Stimulated activated memory B cell treated with anti-CD40 and anti-IgM and Interleukin-4, amounts not matched to agents 10 μg/mL and 1 μg/mL and 100 μg/mL, for 72 hours (primary cell): ENCODE results near the gene NDUFB6.
"Not testable (repeated sequence)": the region's sequence is repeated elsewhere in the genome, so short reads cannot be mapped to it uniquely, and the experiment has no call there.

ENCODE experiments used
- ATAC-seq: fragments of 150-1000 bp; cut with Tn5 transposase; 2 replicates; pipeline ENCODE4 v1.10.0; 2021
- H3K27ac Mint-ChIP-seq: one replicate; pipeline ENCODE4 v1.8.0; 2022; ENCODE audit warnings: mild to moderate bottlenecking, mixed read lengths
- H3K27me3 Mint-ChIP-seq: one replicate; pipeline ENCODE4 v1.8.0; 2022; ENCODE audit warnings: mixed read lengths
- H3K36me3 Mint-ChIP-seq: one replicate; pipeline ENCODE4 v1.8.0; 2022; ENCODE audit warnings: mixed read lengths
- H3K4me1 Mint-ChIP-seq: one replicate; pipeline ENCODE4 v1.8.0; 2022; ENCODE audit warnings: mixed read lengths
- H3K4me3 Mint-ChIP-seq: one replicate; pipeline ENCODE4 v1.8.0; 2022; ENCODE audit warnings: mild to moderate bottlenecking, moderate library complexity, mixed read lengths
- H3K9me3 Mint-ChIP-seq: one replicate; pipeline ENCODE4 v1.8.0; 2022; ENCODE audit warnings: mixed read lengths

Gene NDUFB6

DNA sequence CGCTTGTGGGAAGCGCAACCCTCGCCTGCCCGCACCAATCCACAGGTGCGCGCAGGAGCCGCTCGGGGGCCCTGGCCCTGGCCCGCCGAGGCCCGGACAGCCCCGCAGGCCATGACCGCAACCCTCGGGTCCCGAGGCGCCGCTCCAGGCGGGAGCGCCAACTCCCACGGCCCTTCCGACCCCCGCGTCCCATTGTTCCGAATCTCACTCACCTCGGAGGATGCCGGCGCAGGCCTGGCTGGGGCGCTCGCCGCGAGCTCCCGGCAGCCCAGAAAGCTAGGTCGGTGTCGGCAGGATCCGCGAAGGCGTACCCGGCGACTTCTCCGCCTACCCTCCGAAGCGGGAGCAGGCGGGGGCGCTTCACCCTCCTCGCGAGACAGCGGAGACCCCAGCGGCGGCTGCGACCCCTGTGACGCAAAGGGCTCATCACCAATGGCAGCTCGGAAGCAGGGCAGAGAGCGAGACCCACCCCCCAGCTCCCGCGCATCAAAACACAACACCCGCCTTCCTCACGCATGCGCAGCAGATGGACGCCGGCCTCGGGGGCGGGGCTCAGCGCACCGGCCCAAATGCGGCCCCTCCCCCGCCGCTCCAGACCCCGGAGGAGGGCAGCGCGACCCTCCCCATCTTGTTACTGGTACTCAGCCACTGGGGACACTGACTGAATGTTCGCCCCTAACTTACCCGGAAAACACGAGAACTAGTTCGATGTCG is 22.2 kb downstream of the NDUFB6 start:
- H3K4me3 Mint-ChIP-seq = peak overlapping the region; percentile 94
- ATAC-seq = peak; percentile 89
- H3K27ac Mint-ChIP-seq = peak overlapping the region; percentile 98
- H3K36me3 Mint-ChIP-seq = peaks cover 6% of the 10 kb centered on the region
- H3K4me1 Mint-ChIP-seq = peaks cover 36% of the 10 kb centered on the region
- no peaks in the 10 kb centered on the region for H3K9me3 Mint-ChIP-seq
- H3K27me3 Mint-ChIP-seq = no peaks in the 10 kb centered on the region

DNA sequence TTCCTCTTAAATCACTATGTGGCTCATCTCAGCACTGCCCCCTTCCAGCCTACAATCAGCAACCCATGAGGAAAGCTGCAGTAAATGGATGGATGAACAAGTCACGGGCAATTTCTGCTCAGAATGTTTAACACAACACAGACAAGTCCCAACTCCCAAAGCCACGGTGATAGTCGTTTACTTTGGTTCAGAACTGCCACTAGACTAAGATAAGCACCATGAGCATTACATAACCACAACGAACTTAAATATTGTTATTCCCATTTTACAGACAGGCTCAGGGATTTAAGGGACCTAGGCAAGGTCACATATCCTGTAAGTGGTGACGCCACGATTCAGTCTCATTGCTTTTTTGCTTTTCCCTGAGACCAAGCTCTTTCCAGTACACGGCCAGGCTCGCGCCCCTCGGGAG is 22.8 kb downstream of the NDUFB6 start:
- Mint-ChIP-seq H3K27me3 (no peaks in the 10 kb centered on the region), H3K4me1 (peaks cover 36% of the 10 kb centered on the region)

DNA sequence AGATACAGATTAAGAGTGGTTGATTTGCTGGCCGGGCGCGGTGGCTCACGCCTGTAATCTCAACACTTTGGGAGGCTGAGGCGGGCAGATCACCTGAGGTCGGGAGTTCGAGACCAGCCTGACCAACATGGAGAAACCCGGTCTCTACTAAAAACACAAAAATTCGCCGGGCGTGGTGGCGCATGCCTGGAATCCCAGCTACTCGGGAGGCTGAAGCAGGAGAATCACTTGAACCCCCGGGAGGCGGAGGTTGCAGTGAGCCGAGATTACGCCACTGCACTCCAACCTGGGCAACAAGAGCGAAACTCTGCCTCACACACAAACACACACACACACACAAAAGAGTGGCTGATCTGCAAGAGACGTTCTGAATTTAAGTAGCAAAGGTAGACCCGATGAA is 24.7 kb downstream of the NDUFB6 start:
- H3K27me3 Mint-ChIP-seq, H3K9me3 Mint-ChIP-seq, ATAC-seq, H3K4me3 Mint-ChIP-seq, H3K27ac Mint-ChIP-seq: not testable (repeated sequence)
- Mint-ChIP-seq H3K36me3 (peaks cover 15% of the 10 kb centered on the region), H3K4me1 (peaks cover 36% of the 10 kb centered on the region)

More for the DNA sequence above, 22.8 kb downstream of the NDUFB6 start:
- H3K4me3 Mint-ChIP-seq = peak overlapping the region; percentile 94
- ATAC-seq = no peak
- H3K9me3 Mint-ChIP-seq = no peaks in the 10 kb centered on the region
- H3K36me3 Mint-ChIP-seq = peaks cover 6% of the 10 kb centered on the region
- H3K27ac Mint-ChIP-seq = peak overlapping the region; percentile 98

DNA sequence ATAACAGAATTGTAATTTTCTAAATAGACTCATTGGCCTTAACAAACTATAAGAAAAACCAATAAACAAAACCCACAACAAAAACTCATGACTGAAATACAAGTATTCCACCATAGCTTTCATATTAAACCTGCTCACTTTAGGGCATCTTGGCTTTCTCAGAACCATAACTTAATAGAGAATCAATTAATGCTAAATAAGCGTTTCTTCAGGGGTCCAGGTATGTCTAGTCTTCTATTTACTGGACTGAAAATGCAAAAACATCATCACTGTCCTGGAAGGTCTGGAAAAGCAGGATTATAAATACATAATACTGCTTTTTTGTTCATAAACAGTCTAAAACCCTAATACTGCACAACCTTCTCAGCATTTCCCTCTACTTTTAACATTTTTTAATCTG is 27.1 kb downstream of the NDUFB6 start:
- Mint-ChIP-seq H3K4me3 (no peak overlapping the region), H3K9me3 (no peaks in the 10 kb centered on the region), H3K27me3 (no peaks in the 10 kb centered on the region), H3K36me3 (peaks cover 33% of the 10 kb centered on the region), H3K4me1 (peaks cover 29% of the 10 kb centered on the region), H3K27ac (no peak overlapping the region)
- no peak for ATAC-seq

DNA sequence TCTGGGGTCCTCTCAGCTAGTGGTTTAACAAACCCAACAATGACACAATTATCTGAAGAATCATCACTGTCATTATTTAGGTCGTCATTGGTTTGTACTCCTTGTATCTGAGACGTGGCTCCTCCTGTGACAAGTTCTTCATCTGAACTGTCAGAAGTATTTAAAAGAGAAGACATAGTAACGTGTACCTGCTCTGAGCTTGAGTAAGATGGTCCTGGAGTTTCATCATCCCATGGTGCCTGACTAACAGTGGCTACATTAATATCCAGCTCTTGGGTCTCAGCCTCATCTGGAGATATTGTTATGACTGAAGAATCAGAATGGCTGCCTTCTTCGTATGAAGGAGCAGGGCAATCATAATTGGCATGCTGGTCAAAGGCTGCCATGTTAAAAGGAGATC is 29.9 kb downstream of the NDUFB6 start:
- Mint-ChIP-seq H3K36me3 (peaks cover 27% of the 10 kb centered on the region), H3K27me3 (no peaks in the 10 kb centered on the region), H3K9me3 (no peaks in the 10 kb centered on the region), H3K27ac (no peak overlapping the region), H3K4me1 (peaks cover 7% of the 10 kb centered on the region), H3K4me3 (no peak overlapping the region)
- ATAC-seq = no peak

DNA sequence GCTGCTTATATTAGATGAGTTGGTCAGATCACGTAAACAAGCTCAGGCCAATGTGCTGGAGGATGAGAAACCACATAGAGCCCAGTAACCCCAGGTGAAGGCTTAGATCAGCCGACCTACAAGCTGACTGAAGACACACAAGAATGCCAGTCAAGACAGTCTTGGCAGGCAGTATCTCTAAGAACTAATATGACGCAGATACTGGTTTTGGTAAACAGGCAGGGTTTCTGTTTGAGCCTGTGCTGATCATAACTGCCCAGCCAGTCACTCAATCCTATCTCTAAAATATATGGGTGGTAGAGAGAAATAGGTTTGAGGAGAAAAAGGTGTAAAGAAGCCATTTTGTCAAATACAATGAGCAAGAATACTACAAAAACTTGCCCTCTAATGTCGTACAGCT is 39.1 kb downstream of the NDUFB6 start:
- ATAC-seq = no peak
- Mint-ChIP-seq H3K4me3 (no peak overlapping the region), H3K4me1 (no peaks in the 10 kb centered on the region), H3K27me3 (no peaks in the 10 kb centered on the region), H3K36me3 (peaks cover 48% of the 10 kb centered on the region), H3K9me3 (no peaks in the 10 kb centered on the region), H3K27ac (no peak overlapping the region)

DNA sequence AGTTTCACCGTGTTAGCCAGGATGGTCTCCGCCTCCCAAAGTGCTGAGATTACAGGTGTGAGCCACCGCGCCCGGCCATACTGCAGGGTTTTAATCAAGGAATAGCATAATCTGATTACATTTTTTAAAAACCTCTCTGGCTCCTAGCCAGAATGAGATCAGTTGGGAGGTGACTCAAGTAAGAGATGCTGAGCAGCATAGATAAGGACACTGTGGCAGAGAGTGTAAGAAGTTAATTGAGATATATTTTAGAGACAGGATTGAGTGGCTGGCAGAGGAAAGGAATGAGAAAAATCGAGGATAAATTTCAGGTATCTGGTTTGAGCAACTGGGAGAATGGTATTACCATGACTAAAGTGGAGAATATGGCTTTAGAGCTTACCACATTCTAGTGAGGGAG is 39.6 kb downstream of the NDUFB6 start:
- ATAC-seq = no peak
- H3K27ac Mint-ChIP-seq = no peak overlapping the region
- no peak overlapping the region for H3K4me3 Mint-ChIP-seq

DNA sequence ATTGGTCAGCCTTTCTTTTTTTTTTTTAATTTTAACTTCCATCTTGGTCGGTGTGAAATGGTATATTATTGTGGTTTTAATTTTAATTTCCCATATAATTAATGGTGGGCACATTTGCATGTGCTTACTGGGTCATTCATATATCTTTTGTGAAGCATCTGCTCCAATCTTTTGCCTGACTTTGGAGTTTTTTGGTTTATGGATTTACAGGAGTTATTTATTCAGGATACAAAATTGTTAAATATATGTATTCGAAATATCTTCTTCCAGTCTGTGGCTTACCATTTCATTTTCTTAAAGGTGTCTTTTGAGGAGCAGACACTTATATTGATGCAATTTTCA is 46.3 kb downstream of the NDUFB6 start:
- peak overlapping the region; percentile 97 for H3K4me3 Mint-ChIP-seq

More for the DNA sequence above, 39.6 kb downstream of the NDUFB6 start:
- Mint-ChIP-seq H3K36me3 (peaks cover 48% of the 10 kb centered on the region), H3K9me3 (no peaks in the 10 kb centered on the region), H3K4me1 (no peaks in the 10 kb centered on the region), H3K27me3 (no peaks in the 10 kb centered on the region)

DNA sequence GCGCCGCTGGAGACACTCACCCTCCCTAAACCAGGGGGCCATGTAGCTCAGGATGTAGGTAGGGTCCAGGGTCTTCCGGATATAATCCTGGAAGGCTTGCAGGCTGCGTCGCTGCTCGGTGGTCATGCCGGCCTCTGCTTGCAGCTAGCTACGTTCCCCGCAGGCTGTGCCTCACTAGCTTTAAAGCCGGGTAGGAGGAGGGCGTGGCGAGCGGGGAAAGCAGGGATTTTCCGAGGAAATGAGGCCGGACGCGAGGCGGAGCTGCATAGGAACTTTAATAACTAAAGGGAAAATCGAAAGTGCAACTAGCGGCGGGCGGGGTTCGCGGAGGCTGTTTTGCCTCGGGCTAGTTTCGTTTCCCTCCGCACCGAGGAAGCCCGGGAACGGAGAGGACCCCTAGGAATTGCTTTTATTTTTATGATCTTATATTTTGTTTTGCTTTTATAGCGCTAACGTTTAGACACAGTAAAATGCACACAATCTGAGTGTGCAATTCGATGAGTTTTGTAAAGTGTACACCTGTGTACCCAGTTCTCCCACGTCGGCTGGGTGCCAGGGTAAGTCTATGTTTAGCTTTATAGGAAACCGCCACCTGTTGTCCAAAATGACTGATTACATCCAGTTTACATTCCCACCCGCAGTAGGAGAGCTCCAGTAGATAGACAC is 46.8 kb downstream of the NDUFB6 start, which contains the start of gene RIGI:
TSS of gene RIGI (minus strand) at position 156 of the 666 bp plus-strand sequence. CDS start at position 126, 30 bp downstream.
- Mint-ChIP-seq H3K4me1 (peaks cover 36% of the 10 kb centered on the region), H3K36me3 (peaks cover 25% of the 10 kb centered on the region), H3K27me3 (no peaks in the 10 kb centered on the region)

More for the DNA sequence above, 46.3 kb downstream of the NDUFB6 start:
- Mint-ChIP-seq H3K4me1 (peaks cover 36% of the 10 kb centered on the region), H3K27ac (peak overlapping the region; percentile 96), H3K9me3 (peaks cover 8% of the 10 kb centered on the region), H3K36me3 (peaks cover 30% of the 10 kb centered on the region), H3K27me3 (no peaks in the 10 kb centered on the region)
- ATAC-seq = no peak

DNA sequence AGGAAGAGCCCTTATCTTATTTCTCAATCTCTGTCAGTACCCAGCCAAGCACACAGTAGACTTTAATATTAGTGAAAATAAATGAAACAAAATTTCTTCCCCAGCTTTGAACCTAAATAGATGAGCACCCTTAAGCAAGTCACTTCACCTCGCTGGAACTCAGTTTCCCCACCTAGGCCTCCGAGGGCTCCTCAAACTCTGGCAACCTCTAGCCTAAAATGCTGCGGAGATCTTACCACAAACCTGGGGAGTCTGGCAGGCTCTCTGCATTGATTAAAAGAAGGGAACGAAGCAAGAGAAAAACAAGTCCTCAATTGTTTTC is 47.3 kb downstream of the NDUFB6 start:
- Mint-ChIP-seq H3K9me3 (peaks cover 8% of the 10 kb centered on the region), H3K27me3 (no peaks in the 10 kb centered on the region), H3K36me3 (peaks cover 20% of the 10 kb centered on the region), H3K4me3 (peak overlapping the region; percentile 97), H3K27ac (peak overlapping the region; percentile 96), H3K4me1 (peaks cover 36% of the 10 kb centered on the region)
- no peak for ATAC-seq

More for the DNA sequence above, 46.8 kb downstream of the NDUFB6 start, which contains the start of gene RIGI:
- H3K4me3 Mint-ChIP-seq = peak within 1 kb of the TSS; percentile 97
- H3K27ac Mint-ChIP-seq = peak within 1 kb of the TSS; percentile 96
- peak; percentile 80 for ATAC-seq
- peaks cover 8% of the 10 kb centered on the region for H3K9me3 Mint-ChIP-seq

DNA sequence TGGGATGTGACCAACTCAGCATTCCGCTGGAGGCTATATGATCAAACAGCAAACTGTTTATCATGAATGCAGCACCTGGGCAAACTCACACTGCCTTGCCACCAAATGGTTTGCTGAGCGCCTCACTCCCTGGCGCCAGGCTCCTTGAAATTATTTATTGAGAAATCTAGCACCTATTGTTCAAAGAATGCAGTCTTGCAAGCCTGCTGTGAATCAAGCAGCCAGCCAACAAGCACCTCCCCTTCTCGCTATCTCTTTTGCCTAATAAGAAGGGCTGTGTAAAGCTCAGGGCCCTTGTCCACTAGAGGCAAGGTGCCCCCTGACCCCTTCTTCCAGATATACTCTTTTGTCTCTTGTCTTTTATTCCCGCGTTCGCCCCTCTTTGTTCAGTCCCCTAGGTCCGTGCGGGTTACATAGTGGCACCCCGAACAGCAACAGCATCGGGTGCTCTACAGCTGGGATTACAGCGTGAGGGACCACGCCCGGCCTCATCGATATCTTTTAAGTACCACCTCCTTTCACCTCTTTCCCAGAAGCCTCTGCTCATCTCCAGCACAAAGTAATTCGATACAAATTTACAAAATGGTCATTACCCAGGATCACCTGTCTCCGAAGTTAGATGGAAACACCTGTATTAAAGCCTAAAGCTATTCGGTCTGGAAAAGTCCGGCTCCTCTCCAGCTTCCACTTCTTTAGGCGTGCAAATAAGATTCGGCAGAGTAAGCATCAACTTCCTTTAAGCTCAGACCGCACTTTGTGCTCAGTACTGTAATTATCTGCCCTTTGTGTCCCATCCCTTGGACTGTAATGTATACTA is 47.9 kb downstream of the NDUFB6 start:
- Mint-ChIP-seq H3K9me3 (peaks cover 8% of the 10 kb centered on the region), H3K4me1 (peaks cover 36% of the 10 kb centered on the region), H3K36me3 (peaks cover 18% of the 10 kb centered on the region), H3K27me3 (no peaks in the 10 kb centered on the region), H3K4me3 (peak overlapping the region; percentile 97), H3K27ac (peak overlapping the region; percentile 96)
- peak; percentile 66 for ATAC-seq

DNA sequence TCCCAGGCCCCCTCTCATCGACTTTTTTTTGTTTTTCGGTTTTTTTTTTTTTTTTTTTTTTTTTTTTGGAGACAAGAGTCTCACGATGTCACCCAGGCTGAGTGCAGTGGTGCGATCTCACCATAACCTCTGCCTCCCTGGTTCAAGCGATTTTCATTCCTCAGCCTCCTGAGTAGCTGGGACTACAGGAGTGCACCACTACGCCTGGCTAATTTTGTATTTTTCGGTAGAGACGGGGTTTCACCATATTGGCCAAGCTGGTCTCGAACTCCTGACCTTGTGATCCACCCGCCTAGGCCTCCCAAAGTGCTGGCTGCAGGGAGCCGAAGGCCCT is 48.4 kb downstream of the NDUFB6 start:
- peaks cover 18% of the 10 kb centered on the region for H3K36me3 Mint-ChIP-seq
- H3K4me3 Mint-ChIP-seq, H3K9me3 Mint-ChIP-seq, ATAC-seq, H3K27me3 Mint-ChIP-seq: not testable (repeated sequence)
- peak overlapping the region; percentile 96 for H3K27ac Mint-ChIP-seq
- peaks cover 36% of the 10 kb centered on the region for H3K4me1 Mint-ChIP-seq

DNA sequence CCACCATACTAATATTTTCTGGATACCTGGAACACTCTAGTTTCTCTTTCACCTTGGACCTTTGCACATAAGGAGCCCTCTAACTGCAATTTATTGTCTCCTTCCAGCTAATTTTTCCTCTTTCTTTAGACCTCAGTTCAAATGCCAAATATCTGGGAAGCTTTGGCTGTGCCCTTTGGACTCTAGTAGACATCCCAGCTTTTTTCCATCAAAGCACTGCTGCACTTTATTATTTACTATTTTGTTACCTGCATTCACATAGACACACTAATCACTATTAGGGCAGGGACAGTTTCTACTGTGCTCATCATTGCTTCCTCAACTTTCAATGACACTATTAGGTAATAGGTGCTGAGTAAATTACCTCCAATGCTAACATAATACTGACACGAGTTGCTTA is 49.0 kb downstream of the NDUFB6 start:
- H3K4me3 Mint-ChIP-seq = no peak overlapping the region
- H3K27me3 Mint-ChIP-seq = no peaks in the 10 kb centered on the region
- H3K9me3 Mint-ChIP-seq = peaks cover 8% of the 10 kb centered on the region
- H3K27ac Mint-ChIP-seq = no peak overlapping the region
- H3K36me3 Mint-ChIP-seq = peaks cover 18% of the 10 kb centered on the region
- peaks cover 36% of the 10 kb centered on the region for H3K4me1 Mint-ChIP-seq
- ATAC-seq = no peak

DNA sequence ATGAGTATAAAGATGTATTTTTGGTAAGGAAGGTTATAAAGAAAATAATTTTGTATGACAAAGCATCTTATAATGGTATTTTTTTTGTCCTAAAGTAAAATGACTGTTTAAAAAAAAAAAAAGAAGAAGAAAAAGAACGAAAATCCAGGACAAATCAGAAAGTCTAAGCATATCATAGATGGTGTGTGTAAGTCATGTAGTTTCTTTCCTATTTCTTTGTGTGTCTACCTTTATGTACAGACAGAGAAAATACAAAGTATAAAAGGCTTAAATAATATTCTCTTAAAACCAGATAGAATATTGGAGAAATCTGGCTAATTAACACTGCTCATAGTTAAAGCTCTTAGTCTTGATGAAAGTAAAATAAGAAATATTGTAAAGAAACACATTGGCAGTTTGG is 54.7 kb downstream of the NDUFB6 start:
- H3K27me3 Mint-ChIP-seq = no peaks in the 10 kb centered on the region
- H3K4me3 Mint-ChIP-seq = no peak overlapping the region
- peaks cover 19% of the 10 kb centered on the region for H3K4me1 Mint-ChIP-seq
- H3K36me3 Mint-ChIP-seq = peaks cover 37% of the 10 kb centered on the region
- peaks cover 2% of the 10 kb centered on the region for H3K9me3 Mint-ChIP-seq
- no peak for ATAC-seq
- no peak overlapping the region for H3K27ac Mint-ChIP-seq

DNA sequence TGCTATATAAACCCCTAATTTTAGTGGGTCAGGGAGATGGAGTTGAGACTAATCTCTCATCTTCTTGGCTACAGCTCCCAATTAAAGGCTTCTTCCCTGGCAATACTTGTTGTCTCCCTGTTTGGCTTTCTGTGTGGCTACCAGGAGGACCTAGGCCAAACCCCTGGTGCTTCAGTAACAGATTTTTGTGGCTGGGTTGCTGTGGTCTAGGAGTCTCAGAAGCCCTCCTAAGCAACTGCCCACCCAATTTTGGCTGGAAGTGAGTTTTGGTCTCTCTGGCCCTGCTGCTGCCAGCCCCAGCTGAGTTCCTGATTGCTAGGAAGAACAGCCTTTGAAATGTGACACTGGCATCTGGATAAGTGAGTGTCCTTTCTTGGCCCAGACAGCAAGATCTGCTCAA is 56.7 kb downstream of the NDUFB6 start:
- no peak for ATAC-seq
- Mint-ChIP-seq H3K4me3 (no peak overlapping the region), H3K27ac (no peak overlapping the region), H3K27me3 (no peaks in the 10 kb centered on the region), H3K4me1 (peaks cover 35% of the 10 kb centered on the region), H3K36me3 (peaks cover 37% of the 10 kb centered on the region), H3K9me3 (no peaks in the 10 kb centered on the region)
